HEK293T (cell line): Measurements from ENCODE around the gene GGTLC1.

ENCODE experiments used
- ARNT ChIP-seq: fragments of 450-650 bp; IDR thresholded peaks from 2 replicates; pipeline ENCODE4 v1.6.1; 2017; ENCODE audit warnings: mild to moderate bottlenecking
- BHLHE40 ChIP-seq: fragments of 450-650 bp; IDR thresholded peaks from 2 replicates; pipeline ENCODE4 v1.6.1; 2016; ENCODE audit warnings: mild to moderate bottlenecking, moderate library complexity, borderline replicate concordance
- CTBP1 ChIP-seq: fragments of 450-650 bp; IDR thresholded peaks from 2 replicates; pipeline ENCODE4 v1.6.1; 2016; ENCODE audit warnings: borderline replicate concordance
- ELF4 ChIP-seq: fragments of 450-650 bp; IDR thresholded peaks from 2 replicates; pipeline ENCODE4 v1.6.1; 2017; ENCODE audit warnings: antibody characterized with exemption
- FOXM1 ChIP-seq: fragments of 450-650 bp; IDR thresholded peaks from 2 replicates; pipeline ENCODE4 v1.6.1; 2017; ENCODE audit warnings: mild to moderate bottlenecking, borderline replicate concordance
- HDGF ChIP-seq: fragments of 450-650 bp; IDR thresholded peaks from 2 replicates; pipeline ENCODE4 v1.6.1; 2017; ENCODE audit warnings: antibody characterized with exemption, borderline replicate concordance
- L3MBTL2 ChIP-seq: fragments of 450-650 bp; conservative IDR thresholded peaks from 2 replicates; pipeline ENCODE4 v1.6.1; 2016; ENCODE audit warnings: mild to moderate bottlenecking
- LEF1 ChIP-seq: fragments of 450-650 bp; IDR thresholded peaks from 2 replicates; pipeline ENCODE4 v1.6.1; 2017; ENCODE audit warnings: mild to moderate bottlenecking, borderline replicate concordance
- NFRKB ChIP-seq: fragments of 450-650 bp; IDR thresholded peaks from 2 replicates; pipeline ENCODE4 v1.6.1; 2016; ENCODE audit warnings: mild to moderate bottlenecking, moderate library complexity
- PKNOX1 ChIP-seq: fragments of 450-650 bp; IDR thresholded peaks from 2 replicates; pipeline ENCODE4 v1.6.1; 2016
- SP1 ChIP-seq: fragments of 450-650 bp; IDR thresholded peaks from 2 replicates; pipeline ENCODE4 v1.6.1; 2017
- SUZ12 ChIP-seq: fragments of 450-650 bp; IDR thresholded peaks from 2 replicates; pipeline ENCODE4 v1.6.1; 2016; ENCODE audit warnings: mild to moderate bottlenecking
- TARDBP ChIP-seq: fragments of 450-650 bp; IDR thresholded peaks from 2 replicates; pipeline ENCODE4 v1.6.1; 2016
- ZNF384 ChIP-seq: fragments of 450-650 bp; IDR thresholded peaks from 2 replicates; pipeline ENCODE4 v1.6.1; 2016

GRCh38 chr20:23937303-23938117 lies 51.1 kb downstream of the GGTLC1 start:
- TF ChIP-seq PKNOX1 (no peak), ELF4 (no peak), L3MBTL2 (no peak), ZNF384 (no peak), NFRKB (no peak), SP1 (no peak), TARDBP (no peak), CTBP1 (no peak), FOXM1 (no peak), ARNT (no peak), BHLHE40 (no peak), LEF1 (no peak), HDGF (no peak), SUZ12 (no peak)
